Activated CD4-positive, alpha-beta T cell treated with anti-CD3 and anti-CD28 coated beads, Interleukin-2, amount 50 U/mL, for 1 hour (primary cell): ENCODE measurements around the gene MT1B.

Experiments
- DNase-seq: peaks from one replicate; pipeline ENCODE4 v3.0.0-alpha.2; 2020

The MT1B gene

GRCh38 chr16:56690420-56691122 lies 38.9 kb downstream of the MT1B start:
- no peak for DNase-seq

GRCh38 chr16:56691885-56692284 lies 40.2 kb downstream of the MT1B start:
- no peak for DNase-seq

GRCh38 chr16:56695246-56695645 lies 43.6 kb downstream of the MT1B start:
- no peak for DNase-seq

- DNase-seq = no peak
Measured at GRCh38 chr16:56697456-56698155, 45.9 kb downstream of the MT1B start.

- DNase-seq = no peak
Measured at GRCh38 chr16:56700195-56700594, 48.5 kb downstream of the MT1B start.

- no peak for DNase-seq
Measured at GRCh38 chr16:56700631-56701030, 48.9 kb downstream of the MT1B start.

- no peak for DNase-seq
Measured at GRCh38 chr16:56701534-56701933, 49.8 kb downstream of the MT1B start.
